Measurements from ENCODE around the gene LGALS3BP. TPM values are rescaled to one million over a fixed set of nuclear protein-coding genes. Genes with fewer than 3 reads are reported as not detected.

Gene LGALS3BP
- total RNA-seq, 1 experiment from 2014 or later, result 361 TPM

DNA sequence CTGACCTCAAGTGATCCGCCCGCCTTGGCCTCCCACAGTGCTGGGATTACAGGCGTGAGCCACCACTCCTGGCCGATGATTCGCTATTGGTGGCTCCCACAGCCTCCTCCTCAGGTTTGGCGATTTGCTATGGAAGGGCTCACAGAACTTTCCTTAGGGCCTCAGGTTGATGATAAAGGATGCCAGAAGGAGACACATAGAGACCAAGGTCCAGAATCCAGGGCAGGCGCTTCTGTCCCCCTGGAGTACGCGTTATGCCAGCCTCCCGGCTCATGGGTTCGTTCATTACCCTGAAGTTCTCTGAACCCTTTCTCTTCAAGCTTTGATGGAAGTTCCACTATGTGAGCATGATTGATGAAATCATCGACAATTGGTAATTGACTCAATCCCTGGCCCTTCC lies 19.9 kb downstream of the LGALS3BP start:
- BruUV-seq (replicated peaks), result no TSS peak
- Histone ChIP-seq H3K27ac (ENCODE audit: low read length) (no peak overlapping the region), H3K4me3 (ENCODE audit: low read depth in 2 of 2, low read length in 2 of 2) (no peak overlapping the region), H3K9me3 (ENCODE audit: control insufficient read depth, insufficient read depth, low read depth, low read length) (no peaks in the 10 kb centered on the region), H3K27me3 (ENCODE audit: control insufficient read depth, insufficient read depth, low read length) (no peaks in the 10 kb centered on the region), H3K4me1 (ENCODE audit: control insufficient read depth, insufficient read depth, low read length) (0 out of 2 replicates have a peak, but pooled peaks cover 2% of the 10 kb centered on the region), H3K36me3 (ENCODE audit: control insufficient read depth, insufficient read depth, low read length) (no peaks in the 10 kb centered on the region)
- ChIA-PET POLR2A (no interaction called here), CTCF (no interaction called here)
- no peak for ATAC-seq
- DNase-seq (ENCODE audit: low read depth, low spot score), result no peak
- in situ Hi-C loops (cut with HindIII; ENCODE audit: low pct_unique_long_range_greater_than_20kb, low sequenced_read_pairs), result no loop called here
- intact Hi-C loops (cut with micrococcal nuclease; ENCODE audit: unreplicated experiment), result no loop called here
- TF ChIP-seq SIN3A (IDR thresholded peaks at IDR 0.05; ENCODE audit: borderline replicate concordance, insufficient read depth, low read depth, low read length), result no peak
- no peak for TF ChIP-seq TCF7L2 (IDR thresholded peaks at IDR 0.05; ENCODE audit: low read depth, low read length)
- TF ChIP-seq REST (IDR thresholded peaks at IDR 0.05; ENCODE audit: insufficient read depth in 1 of 2, low read depth in 2 of 2, low read length in 1 of 2), result no peak
- no peak for TF ChIP-seq POLR2AphosphoS5 (IDR thresholded peaks at IDR 0.05; ENCODE audit: low read depth, low read length)
- TF ChIP-seq, protein P1, sequence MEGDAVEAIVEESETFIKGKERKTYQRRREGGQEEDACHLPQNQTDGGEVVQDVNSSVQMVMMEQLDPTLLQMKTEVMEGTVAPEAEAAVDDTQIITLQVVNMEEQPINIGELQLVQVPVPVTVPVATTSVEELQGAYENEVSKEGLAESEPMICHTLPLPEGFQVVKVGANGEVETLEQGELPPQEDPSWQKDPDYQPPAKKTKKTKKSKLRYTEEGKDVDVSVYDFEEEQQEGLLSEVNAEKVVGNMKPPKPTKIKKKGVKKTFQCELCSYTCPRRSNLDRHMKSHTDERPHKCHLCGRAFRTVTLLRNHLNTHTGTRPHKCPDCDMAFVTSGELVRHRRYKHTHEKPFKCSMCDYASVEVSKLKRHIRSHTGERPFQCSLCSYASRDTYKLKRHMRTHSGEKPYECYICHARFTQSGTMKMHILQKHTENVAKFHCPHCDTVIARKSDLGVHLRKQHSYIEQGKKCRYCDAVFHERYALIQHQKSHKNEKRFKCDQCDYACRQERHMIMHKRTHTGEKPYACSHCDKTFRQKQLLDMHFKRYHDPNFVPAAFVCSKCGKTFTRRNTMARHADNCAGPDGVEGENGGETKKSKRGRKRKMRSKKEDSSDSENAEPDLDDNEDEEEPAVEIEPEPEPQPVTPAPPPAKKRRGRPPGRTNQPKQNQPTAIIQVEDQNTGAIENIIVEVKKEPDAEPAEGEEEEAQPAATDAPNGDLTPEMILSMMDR (IDR thresholded peaks at IDR 0.05), result no peak

DNA sequence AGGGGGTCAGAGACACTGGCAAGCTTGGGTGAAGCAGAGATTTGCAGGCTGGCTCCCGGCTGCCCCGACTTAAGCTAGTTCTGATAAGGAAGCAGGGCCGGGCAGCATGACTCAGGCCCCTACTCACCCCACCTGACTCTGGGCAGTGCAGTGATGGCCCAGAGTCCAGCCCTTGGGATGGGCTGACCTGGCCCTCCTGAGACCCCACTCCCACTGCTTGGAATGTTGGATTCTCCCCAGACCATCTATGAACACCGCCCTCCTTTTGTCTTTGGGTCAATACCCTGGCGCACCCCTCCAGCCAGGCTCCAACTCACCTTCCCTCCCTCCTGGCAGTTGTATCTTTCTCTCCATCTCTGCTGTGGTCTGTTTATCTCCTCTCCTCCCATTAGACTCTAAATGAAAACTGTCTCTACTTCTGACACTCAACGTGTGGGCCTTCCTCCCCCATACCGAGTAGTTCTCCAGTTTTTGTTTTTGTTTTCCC lies 21.0 kb downstream of the LGALS3BP start:
- in situ Hi-C loops (cut with HindIII; ENCODE audit: low pct_unique_long_range_greater_than_20kb, low sequenced_read_pairs) (no loop called here), intact Hi-C loops (cut with micrococcal nuclease; ENCODE audit: unreplicated experiment) (no loop called here)
- TF ChIP-seq TCF7L2 (IDR thresholded peaks at IDR 0.05; ENCODE audit: low read depth, low read length), result no peak
- no peak for TF ChIP-seq REST (IDR thresholded peaks at IDR 0.05; ENCODE audit: insufficient read depth in 1 of 2, low read depth in 2 of 2, low read length in 1 of 2)
- TF ChIP-seq, protein P1 (IDR thresholded peaks at IDR 0.05), result no peak
- no peak for TF ChIP-seq SIN3A (IDR thresholded peaks at IDR 0.05; ENCODE audit: borderline replicate concordance, insufficient read depth, low read depth, low read length)
- no peak for TF ChIP-seq POLR2AphosphoS5 (IDR thresholded peaks at IDR 0.05; ENCODE audit: low read depth, low read length)
- ChIA-PET CTCF (no interaction called here), POLR2A (no interaction called here)
- DNase-seq (ENCODE audit: low read depth, low spot score) (no peak), ATAC-seq (peak; percentile 68)
- no TSS peak for BruUV-seq (replicated peaks)
- Histone ChIP-seq H3K27ac (ENCODE audit: low read length) (no peak overlapping the region), H3K9me3 (ENCODE audit: control insufficient read depth, insufficient read depth, low read depth, low read length) (no peaks in the 10 kb centered on the region), H3K27me3 (ENCODE audit: control insufficient read depth, insufficient read depth, low read length) (no peaks in the 10 kb centered on the region), H3K4me1 (ENCODE audit: control insufficient read depth, insufficient read depth, low read length) (0 out of 2 replicates have a peak, but pooled peaks cover 2% of the 10 kb centered on the region), H3K36me3 (ENCODE audit: control insufficient read depth, insufficient read depth, low read length) (no peaks in the 10 kb centered on the region), H3K4me3 (ENCODE audit: low read depth in 2 of 2, low read length in 2 of 2) (no peak overlapping the region)

Data from Panc1 (cell line).